ENCODE results near the gene LMCD1.

LMCD1 gene

DNA sequence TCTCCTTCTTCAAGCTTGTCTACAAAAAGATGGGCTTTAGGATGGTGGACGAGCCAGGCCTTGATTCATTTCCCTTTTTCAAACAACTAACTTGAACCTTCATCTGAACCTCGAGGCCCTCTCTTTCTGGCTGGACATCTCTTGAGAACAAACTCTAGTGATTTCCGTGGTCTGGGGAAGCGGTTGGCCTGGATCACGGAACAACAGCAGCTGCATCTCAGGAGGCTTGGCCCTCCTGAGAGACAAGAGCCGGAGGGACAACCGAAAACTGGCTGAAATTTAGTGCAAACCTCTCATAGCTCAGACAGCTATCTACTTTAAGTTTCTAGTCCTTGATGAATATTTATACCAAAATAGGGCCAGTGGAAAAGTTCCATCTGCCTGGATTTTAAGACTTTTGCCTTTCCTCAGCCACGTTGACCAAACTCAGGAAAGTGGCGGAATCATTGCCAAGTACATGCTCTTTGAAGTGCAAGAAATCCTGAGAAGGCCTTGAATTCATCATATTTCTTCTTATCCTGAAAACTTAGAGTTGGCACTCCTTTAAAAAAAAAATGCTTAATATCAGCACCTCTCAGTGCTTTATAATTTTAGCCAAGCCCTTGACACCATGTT, 14.5 kb downstream of the LMCD1 start:
- H3K27me3 ChIP-seq (replicated peaks; ENCODE audit: control insufficient read depth, insufficient read depth, low read length) = no peaks in the 10 kb centered on the region
- TF ChIP-seq, protein P1, sequence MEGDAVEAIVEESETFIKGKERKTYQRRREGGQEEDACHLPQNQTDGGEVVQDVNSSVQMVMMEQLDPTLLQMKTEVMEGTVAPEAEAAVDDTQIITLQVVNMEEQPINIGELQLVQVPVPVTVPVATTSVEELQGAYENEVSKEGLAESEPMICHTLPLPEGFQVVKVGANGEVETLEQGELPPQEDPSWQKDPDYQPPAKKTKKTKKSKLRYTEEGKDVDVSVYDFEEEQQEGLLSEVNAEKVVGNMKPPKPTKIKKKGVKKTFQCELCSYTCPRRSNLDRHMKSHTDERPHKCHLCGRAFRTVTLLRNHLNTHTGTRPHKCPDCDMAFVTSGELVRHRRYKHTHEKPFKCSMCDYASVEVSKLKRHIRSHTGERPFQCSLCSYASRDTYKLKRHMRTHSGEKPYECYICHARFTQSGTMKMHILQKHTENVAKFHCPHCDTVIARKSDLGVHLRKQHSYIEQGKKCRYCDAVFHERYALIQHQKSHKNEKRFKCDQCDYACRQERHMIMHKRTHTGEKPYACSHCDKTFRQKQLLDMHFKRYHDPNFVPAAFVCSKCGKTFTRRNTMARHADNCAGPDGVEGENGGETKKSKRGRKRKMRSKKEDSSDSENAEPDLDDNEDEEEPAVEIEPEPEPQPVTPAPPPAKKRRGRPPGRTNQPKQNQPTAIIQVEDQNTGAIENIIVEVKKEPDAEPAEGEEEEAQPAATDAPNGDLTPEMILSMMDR (IDR thresholded peaks at IDR 0.05; ENCODE audit: insufficient read depth, low read length, poor library complexity, severe bottlenecking) = no peak
- no peak for DNase-seq (ENCODE audit: extremely low read depth, insufficient read length)
- H3K4me3 ChIP-seq (replicated peaks; ENCODE audit: low read depth, low read length) = no peak overlapping the region
- no peaks in the 10 kb centered on the region; the same call in none of the 2 replicates for H3K36me3 ChIP-seq (ENCODE audit: control insufficient read depth, insufficient read depth, low read length)

DNA sequence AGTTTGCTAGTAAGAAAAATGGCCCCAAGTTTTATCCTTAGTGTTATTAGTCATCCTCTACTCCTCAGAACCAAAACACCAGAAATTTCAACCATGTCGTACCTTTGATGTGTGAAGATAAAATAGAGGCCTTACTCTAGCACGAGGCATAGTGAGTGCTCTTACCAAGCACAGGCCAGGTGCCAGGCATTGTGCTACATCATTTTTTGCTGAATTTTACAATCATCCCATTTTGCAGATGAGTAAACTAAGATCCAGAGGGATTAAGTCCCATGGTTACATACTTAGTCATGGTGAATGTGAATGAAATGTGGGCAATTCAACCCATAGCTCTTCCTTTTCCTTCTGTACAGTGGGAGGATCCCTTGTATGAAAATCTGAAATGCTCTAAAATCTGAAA, 15.2 kb downstream of the LMCD1 start:
- TF ChIP-seq, protein P1 (IDR thresholded peaks at IDR 0.05; ENCODE audit: insufficient read depth, low read length, poor library complexity, severe bottlenecking) = no peak
- DNase-seq (ENCODE audit: extremely low read depth, insufficient read length) = no peak
- no peaks in the 10 kb centered on the region; the same call in 1 of the 2 replicates for H3K36me3 ChIP-seq (ENCODE audit: control insufficient read depth, insufficient read depth, low read length)
- no peak overlapping the region for H3K4me3 ChIP-seq (replicated peaks; ENCODE audit: low read depth, low read length)
- H3K27me3 ChIP-seq (replicated peaks; ENCODE audit: control insufficient read depth, insufficient read depth, low read length) = no peaks in the 10 kb centered on the region

DNA sequence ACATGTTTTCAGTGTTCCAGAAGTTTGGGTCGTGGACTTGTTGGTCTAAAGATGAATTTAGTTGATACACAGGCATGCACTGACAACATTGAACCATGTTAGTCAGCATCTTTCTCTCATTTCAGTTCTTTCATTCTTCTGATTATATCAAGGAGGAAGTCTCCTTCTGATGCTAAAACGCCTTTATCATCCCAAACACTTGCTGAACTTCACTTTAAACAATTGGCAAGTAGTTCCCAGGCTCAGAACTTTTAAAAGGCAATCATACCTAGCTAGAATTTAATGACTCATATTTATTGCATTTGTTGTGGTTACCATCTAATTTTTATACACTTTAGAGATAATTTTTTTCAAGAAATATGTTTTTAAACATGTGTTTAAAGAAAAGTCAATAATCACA, 15.9 kb downstream of the LMCD1 start:
- Histone ChIP-seq H3K27me3 (replicated peaks; ENCODE audit: control insufficient read depth, insufficient read depth, low read length) (no peaks in the 10 kb centered on the region), H3K4me3 (replicated peaks; ENCODE audit: low read depth, low read length) (no peak overlapping the region), H3K36me3 (ENCODE audit: control insufficient read depth, insufficient read depth, low read length) (no peaks in the 10 kb centered on the region; the same call in 1 of the 2 replicates)
- TF ChIP-seq, protein P1 (IDR thresholded peaks at IDR 0.05; ENCODE audit: insufficient read depth, low read length, poor library complexity, severe bottlenecking) = no peak
- no peak for DNase-seq (ENCODE audit: extremely low read depth, insufficient read length)

DNA sequence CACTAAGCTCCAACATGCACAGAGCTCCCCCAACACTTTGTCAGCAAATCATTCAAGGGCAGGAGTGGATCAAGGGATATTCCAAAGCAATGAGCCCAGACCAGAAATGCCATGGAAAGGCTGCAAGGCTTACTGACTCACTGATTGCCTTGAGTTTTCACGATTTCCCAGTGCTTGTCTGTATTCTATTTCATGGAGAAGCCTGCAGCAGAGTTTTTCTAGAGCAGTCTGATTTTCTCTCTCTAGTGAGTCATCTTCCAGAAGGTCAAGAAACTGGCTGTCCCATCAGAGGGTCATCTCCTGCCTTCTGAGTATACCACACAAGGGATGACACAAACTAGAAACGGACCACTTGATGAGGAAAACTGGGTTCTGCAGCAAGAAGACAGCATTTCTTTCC, 16.5 kb downstream of the LMCD1 start:
- TF ChIP-seq, protein P1 (IDR thresholded peaks at IDR 0.05; ENCODE audit: insufficient read depth, low read length, poor library complexity, severe bottlenecking) = no peak
- no peaks in the 10 kb centered on the region for H3K27me3 ChIP-seq (replicated peaks; ENCODE audit: control insufficient read depth, insufficient read depth, low read length)
- no peak for DNase-seq (ENCODE audit: extremely low read depth, insufficient read length)
- no peaks in the 10 kb centered on the region; the same call in 1 of the 2 replicates for H3K36me3 ChIP-seq (ENCODE audit: control insufficient read depth, insufficient read depth, low read length)
- no peak overlapping the region for H3K4me3 ChIP-seq (replicated peaks; ENCODE audit: low read depth, low read length)

DNA sequence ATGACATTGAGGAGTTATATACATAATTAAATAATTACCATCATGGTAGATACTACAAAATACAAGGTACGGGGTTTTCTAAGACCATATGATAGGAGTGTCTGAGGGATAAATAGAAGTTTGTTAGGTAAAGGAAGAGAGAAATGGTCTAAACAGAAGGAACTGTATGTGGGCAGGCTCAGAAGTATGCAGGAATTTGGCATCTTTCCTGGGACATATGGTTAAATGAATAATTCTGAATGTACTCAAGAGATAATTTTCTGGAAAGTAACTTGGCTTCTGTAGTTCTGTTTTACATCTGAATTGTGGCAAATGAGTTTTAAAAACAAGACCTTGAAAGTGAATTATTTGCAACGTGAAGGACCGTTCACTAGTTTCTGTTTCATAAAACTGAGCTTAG, 17.5 kb downstream of the LMCD1 start:
- no peak for DNase-seq (ENCODE audit: extremely low read depth, insufficient read length)
- TF ChIP-seq, protein P1 (IDR thresholded peaks at IDR 0.05; ENCODE audit: insufficient read depth, low read length, poor library complexity, severe bottlenecking) = no peak
- no peaks in the 10 kb centered on the region for H3K27me3 ChIP-seq (replicated peaks; ENCODE audit: control insufficient read depth, insufficient read depth, low read length)
- no peaks in the 10 kb centered on the region; the same call in 1 of the 2 replicates for H3K36me3 ChIP-seq (ENCODE audit: control insufficient read depth, insufficient read depth, low read length)
- H3K4me3 ChIP-seq (replicated peaks; ENCODE audit: low read depth, low read length) = no peak overlapping the region
